Tibial nerve (tissue), 4 donors: ENCODE measurements around the gene KIF1A.

Experiments used
- EP300 ChIP-seq, 2 donors: sonication (generic); formaldehyde crosslinking; IDR thresholded peaks; one replicate each; pipeline ENCODE4 v1.6.1; 2017; ENCODE audit warnings: antibody characterized with exemption in 2 of 2, mild to moderate bottlenecking in 1 of 2
- POLR2A ChIP-seq, 2 donors: fragments of 450-650 bp; IDR thresholded peaks; one replicate each; pipeline ENCODE4 v1.6.1; 2017; ENCODE audit warnings: antibody characterized with exemption in 2 of 2, mild to moderate bottlenecking in 2 of 2, moderate library complexity in 2 of 2
- TF ChIP-seq, protein P1 (sequence below), 5 experiments: fragments of 200-600 bp in 3 of 5; fragments of 450-650 bp in 2 of 5; sonication (generic) in 3 of 5; IDR thresholded peaks; one replicate each; pipeline ENCODE4 v1.5.1; 2016 to 2019; ENCODE audit warnings: antibody characterized with exemption in 5 of 5, mild to moderate bottlenecking in 3 of 5, moderate library complexity in 2 of 5

- TF ChIP-seq, protein P1, sequence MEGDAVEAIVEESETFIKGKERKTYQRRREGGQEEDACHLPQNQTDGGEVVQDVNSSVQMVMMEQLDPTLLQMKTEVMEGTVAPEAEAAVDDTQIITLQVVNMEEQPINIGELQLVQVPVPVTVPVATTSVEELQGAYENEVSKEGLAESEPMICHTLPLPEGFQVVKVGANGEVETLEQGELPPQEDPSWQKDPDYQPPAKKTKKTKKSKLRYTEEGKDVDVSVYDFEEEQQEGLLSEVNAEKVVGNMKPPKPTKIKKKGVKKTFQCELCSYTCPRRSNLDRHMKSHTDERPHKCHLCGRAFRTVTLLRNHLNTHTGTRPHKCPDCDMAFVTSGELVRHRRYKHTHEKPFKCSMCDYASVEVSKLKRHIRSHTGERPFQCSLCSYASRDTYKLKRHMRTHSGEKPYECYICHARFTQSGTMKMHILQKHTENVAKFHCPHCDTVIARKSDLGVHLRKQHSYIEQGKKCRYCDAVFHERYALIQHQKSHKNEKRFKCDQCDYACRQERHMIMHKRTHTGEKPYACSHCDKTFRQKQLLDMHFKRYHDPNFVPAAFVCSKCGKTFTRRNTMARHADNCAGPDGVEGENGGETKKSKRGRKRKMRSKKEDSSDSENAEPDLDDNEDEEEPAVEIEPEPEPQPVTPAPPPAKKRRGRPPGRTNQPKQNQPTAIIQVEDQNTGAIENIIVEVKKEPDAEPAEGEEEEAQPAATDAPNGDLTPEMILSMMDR (IDR thresholded peaks at IDR 0.05) = no peak
- no peak for TF ChIP-seq EP300 (IDR thresholded peaks at IDR 0.05)
- TF ChIP-seq POLR2A (IDR thresholded peaks at IDR 0.05) = no peak
Observed at GRCh38 chr2:240832921-240833494, 13.0 kb upstream of the KIF1A start.
